Epithelial cell of proximal tubule (primary cell): ENCODE data around the gene EHD2. TPM values are rescaled to one million over a fixed set of nuclear protein-coding genes. Genes with fewer than 3 reads are reported as not detected.
"Not testable (repeated sequence)": the region's sequence is repeated elsewhere in the genome, so short reads cannot be mapped to it uniquely, and the experiment has no call there.

Experiments used
- DNase-seq: peaks from one replicate; pipeline ENCODE4 v3.0.0-alpha.2; 2011; ENCODE audit warnings: low read depth
- H3K4me3 ChIP-seq: 2 replicates; pipeline ENCODE4 v1.5.1; 2011; ENCODE audit warnings: low read depth, mild to moderate bottlenecking, low read length
- total RNA-seq: library from RNA; depleted of rRNA; stranded (reverse); fragments of >200 nt; gene quantifications from 2 replicates; pipeline ENCODE4 v1.2.3, GENCODE V29; 2015
- TF ChIP-seq, protein P1 (sequence below): conservative IDR thresholded peaks from 2 replicates; pipeline ENCODE4 v1.5.1; 2012; ENCODE audit warnings: low read depth, mild to moderate bottlenecking, low read length

Gene EHD2
- total RNA-seq, 1 donor from 2014 or later: 58.9 TPM

DNA sequence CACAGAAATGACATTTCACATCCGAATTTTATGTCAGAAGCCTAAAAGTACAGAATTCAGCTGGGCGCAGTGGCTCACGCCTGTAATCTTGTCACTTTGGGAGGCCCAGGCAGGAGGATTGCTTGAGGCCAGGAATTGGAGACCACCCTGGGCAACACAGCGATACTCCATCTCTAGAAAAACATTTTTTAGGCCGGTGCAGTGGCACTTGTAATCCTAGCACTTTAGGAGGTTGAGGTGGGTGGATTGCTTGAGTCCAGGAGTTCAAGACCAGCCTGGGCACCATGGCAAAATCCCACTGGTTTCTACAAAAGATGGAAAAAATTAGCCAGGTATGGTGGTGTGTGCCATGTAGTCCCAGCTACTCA lies 47.4 kb downstream of the EHD2 start:
- TF ChIP-seq, protein P1, sequence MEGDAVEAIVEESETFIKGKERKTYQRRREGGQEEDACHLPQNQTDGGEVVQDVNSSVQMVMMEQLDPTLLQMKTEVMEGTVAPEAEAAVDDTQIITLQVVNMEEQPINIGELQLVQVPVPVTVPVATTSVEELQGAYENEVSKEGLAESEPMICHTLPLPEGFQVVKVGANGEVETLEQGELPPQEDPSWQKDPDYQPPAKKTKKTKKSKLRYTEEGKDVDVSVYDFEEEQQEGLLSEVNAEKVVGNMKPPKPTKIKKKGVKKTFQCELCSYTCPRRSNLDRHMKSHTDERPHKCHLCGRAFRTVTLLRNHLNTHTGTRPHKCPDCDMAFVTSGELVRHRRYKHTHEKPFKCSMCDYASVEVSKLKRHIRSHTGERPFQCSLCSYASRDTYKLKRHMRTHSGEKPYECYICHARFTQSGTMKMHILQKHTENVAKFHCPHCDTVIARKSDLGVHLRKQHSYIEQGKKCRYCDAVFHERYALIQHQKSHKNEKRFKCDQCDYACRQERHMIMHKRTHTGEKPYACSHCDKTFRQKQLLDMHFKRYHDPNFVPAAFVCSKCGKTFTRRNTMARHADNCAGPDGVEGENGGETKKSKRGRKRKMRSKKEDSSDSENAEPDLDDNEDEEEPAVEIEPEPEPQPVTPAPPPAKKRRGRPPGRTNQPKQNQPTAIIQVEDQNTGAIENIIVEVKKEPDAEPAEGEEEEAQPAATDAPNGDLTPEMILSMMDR: no peak
- no peak for DNase-seq
- H3K4me3 ChIP-seq: no peak overlapping the region

DNA sequence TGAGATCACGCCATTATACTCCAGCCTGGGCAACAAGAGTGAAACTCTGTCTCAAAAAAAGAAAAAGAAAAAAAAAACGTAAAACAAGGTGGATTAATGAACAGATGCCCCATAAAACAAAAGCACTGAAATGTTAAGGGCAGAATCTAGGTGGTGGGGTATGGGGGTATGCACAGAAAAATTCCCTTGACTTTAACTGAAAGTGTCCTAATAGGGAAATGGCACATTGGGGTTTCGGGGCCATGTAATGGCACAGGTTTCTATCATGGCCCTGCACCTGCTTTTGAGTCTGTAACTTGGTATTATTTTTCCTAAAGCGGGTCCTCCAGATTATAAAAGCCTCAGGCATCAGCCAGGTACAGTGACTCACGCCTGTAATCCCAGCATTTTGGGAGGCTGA lies 48.3 kb downstream of the EHD2 start:
- no peak overlapping the region for H3K4me3 ChIP-seq
- TF ChIP-seq, protein P1: no peak
- DNase-seq: no peak

DNA sequence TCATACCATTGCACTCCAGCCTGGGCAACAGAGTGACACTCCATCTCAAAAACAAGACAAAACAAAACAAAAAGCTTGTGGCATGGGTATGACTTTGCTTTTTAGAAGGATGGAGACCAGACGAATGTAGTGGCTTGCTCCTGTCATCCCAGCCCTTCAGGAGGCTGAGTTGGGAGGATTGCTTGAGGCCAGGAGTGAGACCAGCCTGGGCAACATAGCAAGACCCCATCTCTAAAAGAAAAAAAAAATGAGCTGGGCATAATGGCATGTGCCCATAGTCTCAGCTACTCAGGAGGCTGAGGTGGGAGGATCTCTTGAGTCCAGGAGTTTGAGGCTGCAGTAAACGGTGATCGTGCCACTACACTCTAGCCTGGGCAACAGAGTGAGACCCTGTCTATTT lies 48.9 kb downstream of the EHD2 start:
- no peak overlapping the region for H3K4me3 ChIP-seq
- DNase-seq: no peak
- TF ChIP-seq, protein P1: no peak

DNA sequence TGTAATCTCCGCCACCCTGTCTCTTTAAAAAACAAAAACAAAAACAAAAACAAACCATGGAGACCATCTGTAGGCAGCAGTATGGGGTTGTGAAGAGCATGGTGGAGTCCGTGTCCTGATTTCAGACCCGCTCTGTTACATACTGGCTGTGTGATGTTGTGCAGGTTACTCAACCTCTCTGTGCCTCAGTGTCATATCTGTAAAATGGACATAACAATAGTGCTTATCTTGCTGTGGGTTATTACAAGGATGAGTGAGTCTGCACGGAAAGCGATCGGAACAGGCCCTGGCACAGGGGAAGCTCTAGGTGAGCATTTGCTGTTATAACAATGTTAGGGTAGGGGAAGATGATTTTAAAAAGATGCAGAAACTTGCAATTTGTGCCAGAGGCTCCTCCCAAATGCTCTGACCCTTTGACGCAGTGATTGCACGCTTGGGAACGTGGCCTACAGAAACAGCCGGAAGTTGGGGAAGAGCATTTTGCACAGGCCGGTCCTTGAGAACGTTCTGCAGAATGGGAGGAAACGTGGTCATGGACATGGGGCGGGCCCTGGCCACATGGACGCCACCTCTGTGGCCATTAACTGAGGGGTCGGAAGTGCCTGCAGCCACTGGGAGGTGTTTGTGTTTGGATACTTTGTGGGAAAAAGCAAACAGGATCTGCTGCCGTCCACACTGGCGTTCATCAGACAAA lies 49.5 kb downstream of the EHD2 start:
- H3K4me3 ChIP-seq: no peak overlapping the region
- no peak for DNase-seq
- TF ChIP-seq, protein P1: no peak

DNA sequence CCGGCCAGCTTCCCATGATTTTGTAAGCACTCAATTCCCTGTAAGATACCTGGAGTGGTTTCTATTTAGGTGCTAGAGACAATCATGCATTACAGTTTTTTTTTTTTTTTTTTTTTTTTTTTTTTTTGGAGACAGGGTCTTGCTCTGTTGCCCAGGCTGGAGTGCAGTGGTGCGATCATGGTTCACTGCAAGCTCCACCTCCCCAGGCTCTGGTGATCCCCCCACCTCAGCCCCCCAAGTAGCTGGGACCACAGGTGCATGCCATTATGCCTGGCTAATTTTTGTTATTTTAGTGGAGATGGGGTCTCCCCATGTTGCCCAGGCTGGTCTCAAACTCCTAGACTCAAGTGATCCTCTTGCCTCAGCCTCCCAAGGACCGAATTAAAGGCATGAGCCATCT lies 51.5 kb downstream of the EHD2 start:
- DNase-seq, H3K4me3 ChIP-seq: not testable (repeated sequence)

DNA sequence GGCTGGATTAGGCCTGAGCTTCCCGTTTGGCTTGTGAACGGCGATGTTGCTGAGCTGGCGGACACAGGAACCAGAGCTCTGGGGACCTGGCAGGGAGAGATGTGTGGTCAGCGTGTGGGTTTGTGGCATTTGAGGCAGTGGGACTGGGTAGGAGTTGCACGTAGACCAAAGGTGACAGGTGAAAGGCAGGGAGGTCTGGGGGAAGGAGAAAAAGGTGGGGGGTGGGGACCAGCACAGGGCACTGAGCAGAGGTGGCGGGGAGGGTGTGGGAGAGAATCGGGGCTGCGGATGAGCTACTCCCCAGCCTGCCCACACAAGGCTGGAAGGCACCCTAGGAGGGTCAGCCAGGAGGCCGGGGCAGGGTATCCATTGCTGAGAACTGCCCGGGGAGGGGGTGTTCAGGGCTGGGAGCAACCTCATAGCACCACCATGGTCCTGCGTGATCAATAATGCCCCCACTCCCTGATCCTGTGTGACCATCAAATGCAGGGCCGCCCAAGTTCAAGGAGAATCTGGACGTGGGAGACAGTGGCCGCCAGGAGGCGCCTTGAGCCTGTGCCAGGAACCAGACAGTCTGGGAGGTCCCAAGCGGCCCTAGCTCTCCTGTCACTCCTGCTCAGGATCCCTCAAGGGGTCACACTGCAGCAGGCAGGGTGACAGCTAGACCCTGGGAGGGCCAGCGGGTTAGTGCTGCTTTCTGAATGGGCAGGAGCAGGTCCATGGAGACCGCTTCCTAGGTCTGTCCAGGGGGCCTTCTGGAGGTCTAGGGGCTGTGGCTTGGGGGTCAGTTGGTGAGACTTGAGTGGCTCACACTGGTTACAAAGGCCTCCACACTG lies 52.5 kb downstream of the EHD2 start:
- TF ChIP-seq, protein P1: peak; percentile 83
- DNase-seq: no peak
- H3K4me3 ChIP-seq: no peak overlapping the region

DNA sequence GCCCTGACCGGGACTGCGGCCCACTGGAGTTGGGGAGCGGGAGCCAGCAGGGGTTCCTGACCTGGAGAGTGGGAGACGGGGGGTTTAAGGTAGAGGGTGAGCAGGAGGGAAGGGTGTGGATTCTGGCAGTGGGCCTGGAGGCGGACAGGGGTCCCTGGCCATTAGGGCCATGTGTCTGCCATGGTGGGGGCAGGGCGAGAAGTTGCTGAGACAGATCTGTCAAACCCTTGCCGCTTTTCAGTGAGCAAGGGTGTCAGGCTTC lies 53.1 kb downstream of the EHD2 start:
- DNase-seq: no peak
- no peak overlapping the region for H3K4me3 ChIP-seq
- TF ChIP-seq, protein P1: no peak
